HEK293T (cell line): ENCODE data around the gene MYBPHL.

Experiments used
- BHLHE40 ChIP-seq: fragments of 450-650 bp; IDR thresholded peaks from 2 replicates; pipeline ENCODE4 v1.6.1; 2016; ENCODE audit warnings: mild to moderate bottlenecking, moderate library complexity, borderline replicate concordance
- FOXM1 ChIP-seq: fragments of 450-650 bp; IDR thresholded peaks from 2 replicates; pipeline ENCODE4 v1.6.1; 2017; ENCODE audit warnings: mild to moderate bottlenecking, borderline replicate concordance
- HDGF ChIP-seq: fragments of 450-650 bp; IDR thresholded peaks from 2 replicates; pipeline ENCODE4 v1.6.1; 2017; ENCODE audit warnings: antibody characterized with exemption, borderline replicate concordance
- L3MBTL2 ChIP-seq: fragments of 450-650 bp; conservative IDR thresholded peaks from 2 replicates; pipeline ENCODE4 v1.6.1; 2016; ENCODE audit warnings: mild to moderate bottlenecking
- SP1 ChIP-seq: fragments of 450-650 bp; IDR thresholded peaks from 2 replicates; pipeline ENCODE4 v1.6.1; 2017
- ZNF384 ChIP-seq: fragments of 450-650 bp; IDR thresholded peaks from 2 replicates; pipeline ENCODE4 v1.6.1; 2016

DNA sequence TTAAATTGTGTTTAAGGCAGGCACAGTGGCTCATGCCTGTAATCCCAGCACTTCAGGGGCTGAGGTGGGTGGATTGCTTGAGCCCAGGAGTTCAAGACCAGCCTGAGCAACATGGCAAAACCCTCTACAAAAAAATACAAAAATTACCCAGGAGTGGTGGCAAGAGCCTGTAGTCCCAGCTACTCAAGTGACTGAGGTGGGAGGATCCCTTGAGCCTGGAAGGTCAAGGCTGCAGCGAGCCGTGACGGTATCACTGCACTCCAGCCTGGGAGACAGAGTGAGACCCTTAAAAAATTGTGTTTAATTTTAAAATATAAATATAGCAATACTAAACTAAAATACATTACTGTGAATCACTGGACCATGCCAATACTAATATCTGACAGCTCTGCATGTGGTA lies 48.1 kb upstream of the MYBPHL start:
- TF ChIP-seq ZNF384: no peak
- TF ChIP-seq FOXM1: no peak
- no peak for TF ChIP-seq L3MBTL2
- no peak for TF ChIP-seq BHLHE40
- no peak for TF ChIP-seq HDGF
- no peak for TF ChIP-seq SP1
